GM21423 (cell line): ENCODE measurements around the gene HSPA12A.

Source experiments
- ATAC-seq: cut with Tn5 transposase; IDR thresholded peaks from one replicate; pipeline ENCODE4 v1.9.1; 2021; ENCODE audit warnings: mild to moderate bottlenecking, moderate library complexity; ENCODE audit not compliant: unreplicated experiment

Gene HSPA12A

DNA sequence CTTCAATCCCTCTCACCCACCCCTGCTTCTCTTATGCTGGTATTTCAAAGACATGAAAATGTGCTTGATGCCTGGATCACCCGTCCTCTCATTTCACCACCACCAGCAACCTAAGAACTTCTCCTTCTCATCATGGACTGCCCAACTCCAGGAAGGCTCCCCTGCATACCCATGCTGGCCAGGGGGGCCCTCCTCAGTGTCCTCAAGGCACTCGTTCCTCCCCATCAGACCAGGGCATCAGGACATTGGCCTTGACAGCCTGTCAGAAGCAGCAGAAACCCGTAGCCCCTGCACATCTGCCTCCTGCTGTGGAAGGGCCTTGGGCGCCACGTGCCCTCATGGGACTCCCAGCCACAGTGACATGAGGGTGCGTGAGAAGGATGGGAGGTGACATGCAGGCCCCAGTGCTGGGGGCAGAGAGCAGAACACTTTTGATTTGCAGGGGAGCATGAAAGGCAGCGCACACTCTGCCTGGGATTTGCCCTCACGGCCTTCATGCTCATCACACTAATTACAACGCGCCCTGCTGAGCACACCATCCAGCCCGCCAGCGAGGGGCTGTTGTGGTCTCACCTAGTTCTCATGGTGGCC, 1.9 kb upstream of the HSPA12A start:
- no peak for ATAC-seq

DNA sequence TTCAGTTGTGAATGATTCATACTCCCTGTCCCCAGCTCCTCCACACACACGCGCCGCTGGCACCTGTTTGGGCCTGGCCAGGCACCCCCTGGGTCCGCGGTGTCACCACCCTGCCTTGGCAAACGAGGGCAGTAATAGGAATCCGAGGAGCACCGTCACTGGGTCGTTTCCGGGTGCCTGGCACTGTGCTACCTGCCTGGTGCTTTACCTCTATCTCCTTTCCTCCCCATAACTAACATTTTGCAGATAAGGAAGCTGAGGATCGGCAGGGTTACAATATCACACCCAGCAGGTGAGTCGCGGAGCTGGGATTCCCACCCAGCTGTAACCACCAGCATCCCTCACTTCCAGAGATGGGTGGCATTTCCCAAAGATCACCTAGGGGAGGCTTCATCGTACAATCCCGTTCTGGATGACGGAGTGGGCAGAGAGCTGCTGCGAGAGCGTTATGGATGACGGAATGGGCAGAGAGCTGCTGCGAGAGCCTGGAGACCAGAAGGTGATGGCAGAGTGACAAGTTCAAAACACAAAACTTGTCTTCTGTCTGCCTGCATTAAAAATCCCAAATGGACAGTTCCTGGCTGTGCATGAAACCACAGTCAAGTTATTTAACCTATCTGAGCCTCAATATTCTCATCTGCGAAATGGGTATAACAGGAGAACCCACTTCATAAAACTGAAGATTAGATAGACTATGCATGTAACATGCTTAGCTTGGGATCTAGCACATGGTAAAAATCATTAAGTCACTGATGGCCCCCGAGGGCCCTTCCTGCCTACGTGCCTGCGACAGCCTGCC, 1.1 kb upstream of the HSPA12A start:
- ATAC-seq: no peak

DNA sequence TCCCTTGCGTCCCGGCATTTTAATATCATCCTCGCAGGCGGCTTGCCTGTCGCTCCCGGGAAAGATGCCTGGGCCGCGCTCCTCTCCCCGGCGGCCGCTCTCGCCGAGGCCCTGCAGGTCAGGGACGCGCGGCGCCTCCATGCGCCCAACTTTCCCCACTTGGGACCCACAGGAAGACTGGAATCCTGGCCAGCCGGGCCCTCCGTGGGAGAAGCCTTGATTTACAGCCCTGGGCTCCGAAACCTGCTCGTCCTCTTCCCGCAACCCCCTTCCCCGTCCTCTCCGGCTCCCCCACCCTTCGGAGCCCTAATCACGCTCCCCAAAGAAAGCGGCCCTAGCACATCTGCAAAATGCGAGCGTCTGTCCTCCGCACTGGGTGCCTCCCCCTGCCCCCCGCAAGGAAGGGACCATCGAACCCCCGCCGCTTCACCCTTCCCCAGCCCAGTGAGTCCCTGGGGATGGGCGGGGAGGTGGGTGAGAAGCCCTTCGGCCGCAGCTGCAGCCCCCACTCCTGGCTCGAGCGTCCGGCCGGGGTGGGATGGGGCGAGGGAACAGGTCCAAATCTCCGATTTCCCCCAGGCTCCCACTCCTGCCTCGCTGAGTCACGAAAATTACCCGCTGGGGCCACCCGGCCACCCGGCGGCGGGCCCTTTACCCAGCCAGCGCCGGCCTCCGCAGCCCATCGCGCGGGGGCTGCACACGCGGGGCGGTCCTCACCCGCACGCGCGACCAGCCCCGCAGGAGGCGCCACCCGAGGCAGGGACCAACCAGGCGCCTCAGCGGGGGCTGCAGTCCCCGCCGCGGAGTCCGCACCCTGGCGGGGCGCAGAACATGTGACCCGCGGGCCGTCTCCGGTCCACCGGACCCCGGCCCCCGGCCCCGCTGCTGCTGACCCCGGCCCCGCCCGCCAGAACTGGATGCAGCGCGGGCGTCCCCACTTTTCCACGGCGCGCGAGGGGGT, 695 bp downstream of the HSPA12A start:
- no peak for ATAC-seq

DNA sequence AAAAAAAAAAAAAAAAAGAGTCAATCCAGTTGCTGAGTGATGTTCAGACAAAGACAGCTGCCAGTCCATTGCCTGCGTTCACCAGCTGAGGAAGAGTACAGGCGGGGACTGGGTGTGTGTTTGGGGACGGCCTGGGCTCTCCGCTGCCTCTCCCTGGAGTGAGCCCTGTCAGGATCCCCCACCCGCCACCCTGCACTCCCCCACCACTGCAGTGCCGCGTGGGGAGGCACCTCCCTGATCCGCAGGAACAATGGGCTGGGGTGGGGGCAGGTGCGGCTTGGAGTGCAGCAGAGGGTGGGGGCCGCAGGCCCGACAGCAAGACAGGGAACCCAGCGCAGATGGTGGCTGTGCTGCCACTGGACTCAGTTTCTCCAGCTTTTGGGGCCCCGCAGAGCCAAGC, 1.4 kb downstream of the HSPA12A start:
- ATAC-seq: no peak

GRCh38 chr10:116738339-116738738, 4.0 kb downstream of the HSPA12A start:
- ATAC-seq: no peak

GRCh38 chr10:116737627-116738327, 4.6 kb downstream of the HSPA12A start:
- ATAC-seq: no peak

DNA sequence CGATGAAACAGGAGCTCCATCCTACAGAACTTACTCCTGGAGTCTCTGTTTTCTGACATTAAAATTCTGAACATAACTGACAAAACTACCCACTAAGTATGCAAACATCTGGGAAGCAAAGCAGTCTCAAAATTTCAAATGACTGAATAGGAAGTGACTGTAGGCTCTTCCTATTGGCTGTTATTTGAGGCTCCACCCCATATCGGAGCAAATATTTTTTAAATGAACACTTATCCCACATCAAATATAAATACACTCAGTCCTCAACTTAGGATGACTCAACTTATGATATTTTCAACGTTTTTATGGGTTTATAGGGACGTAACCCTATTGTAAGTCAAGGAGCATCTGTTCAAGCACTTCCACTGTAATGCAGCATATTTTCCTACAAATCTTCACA, 8.8 kb downstream of the HSPA12A start:
- ATAC-seq: no peak

- ATAC-seq: no peak
Measured at GRCh38 chr10:116732573-116732972, 9.8 kb downstream of the HSPA12A start.

DNA sequence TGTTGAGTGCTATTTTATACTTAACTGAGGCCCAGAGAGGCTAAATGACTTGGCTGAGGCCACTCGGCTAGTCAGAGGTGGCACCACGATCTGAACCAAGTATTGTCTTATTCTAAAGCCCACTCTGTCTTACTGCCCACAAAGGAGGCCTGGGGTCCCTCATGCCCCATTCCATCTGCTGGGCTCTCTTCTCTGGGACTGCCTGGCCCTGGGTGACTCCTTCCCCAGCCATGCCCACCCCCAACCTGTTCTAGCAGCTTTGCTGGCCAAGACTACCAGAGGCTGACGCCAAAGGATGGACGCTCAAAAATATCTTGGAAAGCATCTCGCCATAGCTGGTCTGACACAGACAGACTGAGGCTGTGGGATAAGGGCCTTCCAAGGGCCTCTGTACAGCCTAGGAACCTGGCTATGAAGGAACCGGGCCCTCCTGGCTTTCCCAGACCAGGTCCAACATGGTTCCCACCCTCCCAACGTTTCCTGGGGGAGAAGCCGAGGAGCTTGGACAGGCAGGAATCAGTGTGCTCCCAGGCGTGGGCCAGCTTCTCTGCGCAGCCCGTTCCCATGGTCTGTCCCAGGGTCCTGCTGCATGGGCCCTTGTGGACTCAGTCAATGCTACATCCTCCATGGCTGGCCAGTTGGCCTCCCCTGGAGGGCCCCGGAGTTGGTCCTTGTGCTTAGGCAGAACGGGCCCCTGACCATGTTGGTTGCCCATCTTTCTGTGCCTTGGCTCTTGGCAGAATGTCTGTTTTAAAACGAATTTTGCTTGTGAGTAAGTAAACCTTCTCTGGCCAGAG, 11.7 kb downstream of the HSPA12A start:
- no peak for ATAC-seq

DNA sequence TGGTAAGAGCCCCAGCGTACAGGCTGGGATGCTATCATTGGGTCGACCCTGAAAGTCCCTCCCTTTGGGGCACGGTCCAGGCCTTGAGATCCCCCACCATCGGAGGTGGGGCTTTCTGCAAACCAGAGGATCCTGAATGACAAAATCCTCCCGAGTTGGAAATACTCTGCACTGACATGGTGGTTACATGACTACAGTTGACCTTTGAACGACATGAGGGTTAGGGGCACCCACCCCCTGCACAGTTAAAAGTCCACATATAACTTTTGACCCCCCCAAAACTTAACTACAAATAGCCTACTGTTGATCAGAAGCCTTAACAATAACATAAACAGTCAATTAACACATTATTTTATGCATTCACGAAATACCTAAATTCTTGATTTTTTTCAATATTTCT, 13.1 kb downstream of the HSPA12A start:
- ATAC-seq: no peak

- no peak for ATAC-seq
Measured at GRCh38 chr10:116728526-116729096, 13.8 kb downstream of the HSPA12A start.

DNA sequence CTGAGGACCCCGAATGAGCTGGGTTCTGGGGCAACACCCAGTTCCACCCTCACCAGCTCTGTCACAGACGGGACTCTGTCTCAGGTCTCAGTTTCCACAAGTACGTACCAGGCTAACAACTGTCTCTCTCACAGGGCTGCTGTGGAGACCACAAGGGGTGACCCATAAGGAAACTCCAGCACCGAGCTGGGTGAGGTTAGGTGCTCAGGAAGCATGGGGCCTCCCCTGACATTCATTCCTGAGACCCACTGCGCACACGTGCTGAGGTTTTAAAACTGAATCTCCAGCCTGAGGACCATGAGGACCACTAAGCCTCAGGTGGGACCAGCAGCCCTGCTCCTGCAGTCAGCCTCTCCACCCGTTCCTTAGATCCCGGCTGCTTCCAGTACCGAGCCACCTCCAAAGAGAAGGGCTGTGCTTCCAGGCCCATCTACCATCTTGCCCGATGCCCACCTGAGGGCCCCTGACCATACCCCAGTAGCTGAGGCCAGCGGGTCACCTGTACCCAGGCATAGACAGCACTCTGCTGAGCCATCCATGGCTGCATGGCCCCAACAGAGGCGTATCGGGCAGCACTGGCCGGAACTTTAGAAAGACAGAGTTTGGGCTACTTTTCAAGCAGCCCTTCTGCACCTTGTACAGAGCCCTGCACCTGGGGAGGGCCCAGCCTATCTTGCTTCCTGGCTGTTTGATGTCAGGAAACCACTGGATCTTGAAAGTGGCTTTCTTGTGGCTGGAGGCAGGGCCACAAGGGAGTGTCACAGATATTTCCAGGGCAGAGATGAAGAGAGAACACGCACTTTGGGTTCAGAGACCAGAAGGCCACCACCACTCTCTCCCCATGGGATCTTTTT, 18.7 kb downstream of the HSPA12A start:
- ATAC-seq: no peak

DNA sequence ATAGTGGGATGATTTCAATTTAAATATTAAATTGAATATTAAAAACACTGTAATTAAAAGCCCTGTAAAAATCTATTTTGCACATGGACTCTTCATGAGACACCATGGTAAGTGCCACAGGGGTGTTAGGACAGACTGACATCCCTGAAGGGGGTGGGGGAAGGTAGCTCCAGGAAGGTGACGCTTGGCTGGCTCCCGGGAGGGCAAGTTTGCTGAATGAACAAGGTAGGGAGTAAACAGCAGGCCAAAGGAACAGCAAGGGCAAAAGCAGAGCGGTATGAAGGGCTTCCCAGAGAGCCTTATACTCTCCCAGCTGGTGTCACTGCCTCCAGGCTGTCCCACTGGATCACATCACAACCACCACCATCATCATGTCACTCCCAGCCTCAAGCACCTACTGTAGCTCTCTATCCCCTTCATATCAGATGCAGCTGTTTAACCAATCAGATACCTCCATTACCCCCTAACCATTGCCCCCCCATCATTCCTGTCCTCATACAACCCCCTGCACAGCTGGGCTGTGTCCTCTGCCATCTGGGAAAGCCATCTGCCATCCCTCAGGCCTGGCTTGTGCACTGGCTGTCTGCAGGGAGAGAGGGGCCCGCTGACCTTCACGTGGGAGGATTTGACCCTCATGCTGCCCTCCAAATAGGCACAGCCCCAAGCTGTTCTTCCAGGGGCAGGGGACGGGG, 19.5 kb downstream of the HSPA12A start:
- ATAC-seq: no peak

- ATAC-seq: no peak
Measured at GRCh38 chr10:116721547-116722392, 20.6 kb downstream of the HSPA12A start.

- no peak for ATAC-seq
Measured at GRCh38 chr10:116720668-116721546, 21.5 kb downstream of the HSPA12A start.

GRCh38 chr10:116720241-116720643, 22.1 kb downstream of the HSPA12A start:
- ATAC-seq: no peak
